IMR-90 (cell line): Measurements from ENCODE around the gene PTTG1IP2. TPM values are rescaled to one million over a fixed set of nuclear protein-coding genes. Genes with fewer than 3 reads are reported as not detected.

ENCODE experiments used
- ATAC-seq: fragments of 200-7000 bp; cut with Tn5 transposase; 2 replicates; pipeline ENCODE4 v1.9.1; 2020; ENCODE audit warnings: low read depth, mild to moderate bottlenecking, moderate library complexity
- BruUV-seq: library from RNA; stranded (reverse); fragments of 400-500 nt; replicated peaks from 2 replicates; lab custom pipeline; 2021; lab: Mats Ljungman, UMichigan
- CTCF ChIA-PET: fragments of 300-600 bp; formaldehyde crosslinking; extraction: SDS; loops from one replicate; lab custom pipeline; 2021; ENCODE audit warnings: antibody characterized with exemption; lab: Yijun Ruan, JAX
- POLR2A ChIA-PET: fragments of 300-600 bp; sonication (Branson Sonifier 250); formaldehyde crosslinking; loops from one replicate; lab custom pipeline; 2022; ENCODE audit warnings: antibody characterized with exemption; ENCODE audit not compliant: unreplicated experiment; lab: Charles Lee
- DNase-seq: peaks from one replicate; pipeline ENCODE4 v3.0.0; 2013
- H2AFZ ChIP-seq: replicated peaks from 2 replicates; pipeline ENCODE3; 2013; ENCODE audit warnings: low read length, mild to moderate bottlenecking; ENCODE audit not compliant: poor library complexity
- H2AK5ac ChIP-seq: 2 replicates; pipeline ENCODE4 v1.6.1; 2013; ENCODE audit warnings: low read depth, low read length, inconsistent platforms
- H2AK9ac ChIP-seq: replicated peaks from 2 replicates; pipeline ENCODE3; 2013; ENCODE audit warnings: mild to moderate bottlenecking, low read depth, low read length, moderate library complexity; ENCODE audit not compliant: poor library complexity
- H2BK120ac ChIP-seq: 2 replicates; pipeline ENCODE4 v1.6.1; 2013; ENCODE audit warnings: low read depth, low read length, inconsistent platforms
- H2BK15ac ChIP-seq: 3 replicates; pipeline ENCODE4 v1.6.1; 2013; ENCODE audit warnings: low read depth, low read length, inconsistent platforms
- H2BK20ac ChIP-seq: 2 replicates; pipeline ENCODE4 v1.6.1; 2013; ENCODE audit warnings: low read depth, mild to moderate bottlenecking, inconsistent platforms, low read length, moderate library complexity
- H2BK5ac ChIP-seq: 2 replicates; pipeline ENCODE4 v1.6.1; 2013; ENCODE audit warnings: mild to moderate bottlenecking, low read depth, low read length, inconsistent platforms; ENCODE audit not compliant: poor library complexity, severe bottlenecking
- H3K14ac ChIP-seq: replicated peaks from 2 replicates; pipeline ENCODE4 v1.6.1; 2013; ENCODE audit warnings: low read depth, low read length, inconsistent platforms
- H3K18ac ChIP-seq: 2 replicates; pipeline ENCODE4 v1.6.1; 2013; ENCODE audit warnings: low read depth, low read length, control low read depth
- H3K23ac ChIP-seq: 2 replicates; pipeline ENCODE4 v1.6.1; 2013; ENCODE audit warnings: low read depth, low read length, inconsistent platforms
- H3K27ac ChIP-seq: 2 replicates; pipeline ENCODE4 v1.5.1; 2013; ENCODE audit warnings: mild to moderate bottlenecking, control low read depth, low read length; ENCODE audit not compliant: insufficient read depth
- H3K27me3 ChIP-seq: 2 replicates; pipeline ENCODE4 v1.6.1; 2013; ENCODE audit warnings: low read length; ENCODE audit not compliant: control insufficient read depth, insufficient read depth
- H3K36me3 ChIP-seq: 2 replicates; pipeline ENCODE4 v1.6.1; 2013; ENCODE audit warnings: low read length, mixed read lengths; ENCODE audit not compliant: control insufficient read depth, insufficient read depth
- H3K4ac ChIP-seq: 2 replicates; pipeline ENCODE4 v1.6.1; 2013; ENCODE audit warnings: low read depth, low read length, inconsistent platforms
- H3K4me1 ChIP-seq: 2 replicates; pipeline ENCODE4 v1.6.1; 2013; ENCODE audit warnings: low read length, mixed read lengths; ENCODE audit not compliant: control insufficient read depth, insufficient read depth
- H3K4me2 ChIP-seq: 2 replicates; pipeline ENCODE4 v1.6.1; 2013; ENCODE audit warnings: low read depth, mild to moderate bottlenecking, control low read depth, low read length, moderate library complexity
- H3K4me3 ChIP-seq: 2 replicates; pipeline ENCODE4 v1.5.1; 2013; ENCODE audit warnings: low read depth, mild to moderate bottlenecking, control low read depth, low read length, moderate library complexity; ENCODE audit not compliant: insufficient read depth
- H3K56ac ChIP-seq: 2 replicates; pipeline ENCODE4 v1.6.1; 2013; ENCODE audit warnings: low read length, inconsistent platforms; ENCODE audit not compliant: insufficient read depth; ENCODE audit errors: extremely low read depth
- H3K79me1 ChIP-seq, 2 experiments: 2 replicates each; pipeline ENCODE4 v1.6.1; 2013; ENCODE audit warnings: low read length in 2 of 2, inconsistent platforms in 1 of 2, low read depth in 1 of 2
- H3K9ac ChIP-seq: 2 replicates; pipeline ENCODE4 v1.6.1; 2013; ENCODE audit warnings: low read depth, low read length, control low read depth
- H3K9me1 ChIP-seq: 2 replicates; pipeline ENCODE4 v1.6.1; 2013; ENCODE audit warnings: low read length, inconsistent platforms; ENCODE audit not compliant: insufficient read depth
- H3K9me3 ChIP-seq: 2 replicates; pipeline ENCODE4 v1.6.1; 2013; ENCODE audit warnings: low read length; ENCODE audit not compliant: control insufficient read depth, insufficient read depth
- H4K20me1 ChIP-seq: 2 replicates; pipeline ENCODE4 v1.6.1; 2013; ENCODE audit warnings: low read length, inconsistent platforms; ENCODE audit not compliant: insufficient read depth
- H4K5ac ChIP-seq: 2 replicates; pipeline ENCODE4 v1.6.1; 2013; ENCODE audit warnings: mild to moderate bottlenecking, low read depth, low read length, control low read depth
- H4K8ac ChIP-seq, 2 experiments: 2 replicates each; pipeline ENCODE4 v1.6.1; 2013; ENCODE audit warnings: low read depth in 2 of 2, low read length in 2 of 2, control low read depth in 1 of 2, inconsistent platforms in 1 of 2
- H4K91ac ChIP-seq: 2 replicates; pipeline ENCODE4 v1.6.1; 2013; ENCODE audit warnings: low read depth, low read length, inconsistent platforms; ENCODE audit not compliant: insufficient read depth
- RCOR1 ChIP-seq: IDR thresholded peaks from 2 replicates; pipeline ENCODE4 v1.6.1; 2012; ENCODE audit warnings: mild to moderate bottlenecking, low read length, improper control_type of control experiment; ENCODE audit not compliant: insufficient replicate concordance
- WGBS, 2 experiments: methylation state at CpG; one replicate each; pipeline versions ENCODE4 v1.1.5 to v1.1.7; 2013; ENCODE audit warnings: missing lambda C conversion rate in 2 of 2; ENCODE audit not compliant: insufficient read length in 1 of 2; ENCODE audit errors: extremely low coverage in 2 of 2; 5-methylcytosine and 5-hydroxymethylcytosine counted together
- dilution Hi-C: fragments of 300-500 bp; cut with HindIII; formaldehyde crosslinking; loops from one replicate; pipeline ENCODE4 v1.14.3; 2018; ENCODE audit warnings: low sequenced_read_pairs; ENCODE audit not compliant: unreplicated experiment
- in situ Hi-C: fragments of 300-500 bp; cut with MboI; formaldehyde crosslinking; loops from 3 replicates; pipeline ENCODE4 v1.14.3; 2019; ENCODE audit warnings: low sequenced_read_pairs, inconsistent platforms, mixed read lengths
- intact Hi-C: fragments of 100-400 bp; cut with micrococcal nuclease; formaldehyde crosslinking; loops from 2 replicates; pipeline ENCODE4 v1.10.0; 2022
- polyA plus RNA-seq, 3 experiments: library from polyadenylated mRNA; depleted of rRNA; stranded (reverse); fragments of >200 nt; gene quantifications; 2 replicates each; pipeline ENCODE4 v1.2.3, GENCODE V29; 2012; ENCODE audit warnings: low replicate concordance in 1 of 3
- total RNA-seq: library from RNA; depleted of rRNA; stranded (reverse); fragments of >200 nt; gene quantifications from 2 replicates; pipeline ENCODE4 v1.2.3, GENCODE V29; 2012

PTTG1IP2 gene
- total and polyA plus RNA-seq, 2 of the 4 experiments (the other 2 are of a cell fraction), result not detected

DNA sequence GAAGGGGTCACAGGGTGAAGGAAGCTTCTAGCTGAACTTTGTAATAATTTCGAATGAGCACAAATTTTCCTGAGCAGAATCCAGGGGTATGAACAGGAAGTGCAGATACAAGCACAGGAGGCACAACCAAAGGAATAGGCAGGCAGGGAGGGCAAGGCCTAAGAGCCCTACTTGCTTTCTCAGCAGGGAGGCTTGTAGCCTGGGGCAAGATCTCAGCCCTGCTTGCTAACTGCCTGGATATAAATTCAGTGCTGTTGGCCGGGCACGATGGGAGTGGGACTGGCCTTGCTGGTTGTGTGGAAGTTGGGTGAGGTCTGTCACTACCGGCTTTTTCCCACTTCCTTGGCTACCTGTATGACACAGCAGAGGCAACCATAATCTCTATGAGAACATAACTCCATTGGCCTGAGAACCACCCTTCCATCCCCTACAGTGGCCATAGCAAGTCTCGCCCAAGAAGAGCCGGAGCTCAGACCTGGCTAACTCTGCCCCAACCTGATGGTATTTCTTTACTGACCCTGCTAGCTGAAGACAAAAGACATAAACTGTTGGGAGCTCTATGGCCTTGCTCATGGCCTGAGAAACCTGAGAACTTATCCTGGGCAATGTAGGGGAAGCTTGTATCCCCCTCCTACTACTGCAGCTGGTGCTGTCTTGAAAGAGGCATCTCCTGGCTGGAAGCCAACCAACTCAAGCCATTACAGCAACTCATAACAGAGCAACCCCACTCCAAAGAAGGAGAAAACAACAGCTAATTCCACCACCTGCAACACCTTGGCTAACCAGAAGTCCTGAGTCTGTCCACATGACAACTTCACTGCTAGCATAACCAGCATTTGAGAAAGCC is 38.6 kb upstream of the PTTG1IP2 start:
- H4K8ac ChIP-seq, result no peak overlapping the region
- no peak overlapping the region for H3K27ac ChIP-seq
- intact Hi-C loops (no loop called here), dilution Hi-C loops (no loop called here), in situ Hi-C loops (loop anchor here (10.0 kb wide), 1 partner anchor 266 kb away; no protein-coding TSS in a partner anchor)
- no peak overlapping the region for H3K9ac ChIP-seq
- no peak overlapping the region for H3K4ac ChIP-seq
- H3K14ac ChIP-seq, result no peak overlapping the region
- POLR2A ChIA-PET, result interaction anchor here (0.6 kb wide), 1 partner anchor 55 kb away, joined by 5 read pairs; no protein-coding TSS in a partner anchor
- no peaks in the 10 kb centered on the region for H3K36me3 ChIP-seq
- no peak for TF ChIP-seq RCOR1
- H4K20me1 ChIP-seq, result no peaks in the 10 kb centered on the region
- no peak overlapping the region for H2AFZ ChIP-seq
- H3K56ac ChIP-seq, result no peak overlapping the region
- no peak overlapping the region for H2AK5ac ChIP-seq
- ATAC-seq, result no peak; the same call in 1 of the 2 replicates
- no peak overlapping the region for H2BK15ac ChIP-seq
- H3K4me2 ChIP-seq, result no peak overlapping the region
- no peak overlapping the region for H4K5ac ChIP-seq
- H3K79me1 ChIP-seq, result no peaks in the 10 kb centered on the region
- H2BK5ac ChIP-seq, result no peak overlapping the region
- H3K23ac ChIP-seq, result no peak overlapping the region
- CTCF ChIA-PET, result no interaction called here
- H3K18ac ChIP-seq, result no peak overlapping the region
- peak; percentile 10 for DNase-seq
- H3K9me3 ChIP-seq, result peaks cover 7% of the 10 kb centered on the region; the same call in 1 of the 2 replicates
- no peak overlapping the region for H4K91ac ChIP-seq
- no TSS peak for BruUV-seq
- H3K4me3 ChIP-seq, result no peak overlapping the region
- H3K4me1 ChIP-seq, result no peaks in the 10 kb centered on the region
- no peak overlapping the region for H2BK120ac ChIP-seq
- WGBS, 2 experiments, result 100% methylated on average over 1 of the region's 6 CpGs; no CpG with 5 or more reads in 1 of the 2 experiments
- no peak overlapping the region for H2BK20ac ChIP-seq
- no peak overlapping the region for H2AK9ac ChIP-seq
- no peaks in the 10 kb centered on the region for H3K9me1 ChIP-seq
- H3K27me3 ChIP-seq, result no peaks in the 10 kb centered on the region
